H9 (cell line): ENCODE measurements around the gene JARID2. TPM values are rescaled to one million over a fixed set of nuclear protein-coding genes. Genes with fewer than 3 reads are reported as not detected.
A peak's percentile ranks its signal among the peaks of the same experiment; 100 is the strongest.

Source experiments
- DNase-seq: peaks from one replicate; pipeline ENCODE4 v3.0.0-alpha.2; 2017
- H2AFZ ChIP-seq: one replicate; pipeline ENCODE4 v1.6.1; 2013; ENCODE audit warnings: mild to moderate bottlenecking, low read length, control low read depth, moderate library complexity
- H2AK5ac ChIP-seq: 2 replicates; pipeline ENCODE4 v1.6.1; 2013; ENCODE audit warnings: low read length, control low read depth, mixed read lengths; ENCODE audit not compliant: insufficient read length
- H2BK120ac ChIP-seq: one replicate; pipeline ENCODE4 v1.6.1; 2013; ENCODE audit warnings: low read depth, mild to moderate bottlenecking, low read length, control low read depth, inconsistent platforms; ENCODE audit not compliant: poor library complexity, severe bottlenecking
- H2BK12ac ChIP-seq: 2 replicates; pipeline ENCODE4 v1.6.1; 2013; ENCODE audit warnings: low read length, control low read depth, mixed read lengths, low read depth; ENCODE audit not compliant: insufficient read length
- H2BK15ac ChIP-seq: 2 replicates; pipeline ENCODE4 v1.6.1; 2013; ENCODE audit warnings: low read depth, low read length, control low read depth
- H2BK20ac ChIP-seq: one replicate; pipeline ENCODE4 v1.6.1; 2013; ENCODE audit warnings: low read depth, mild to moderate bottlenecking, low read length, control low read depth, inconsistent platforms; ENCODE audit not compliant: poor library complexity, severe bottlenecking
- H2BK5ac ChIP-seq: 2 replicates; pipeline ENCODE4 v1.6.1; 2013; ENCODE audit warnings: low read length, control low read depth, mixed read lengths; ENCODE audit not compliant: insufficient read length
- H3K14ac ChIP-seq: 2 replicates; pipeline ENCODE4 v1.6.1; 2013; ENCODE audit warnings: low read length, control low read depth; ENCODE audit not compliant: insufficient read depth
- H3K18ac ChIP-seq: 2 replicates; pipeline ENCODE4 v1.6.1; 2013; ENCODE audit warnings: low read depth, mild to moderate bottlenecking, mixed read lengths, low read length, control low read depth; ENCODE audit not compliant: insufficient read length
- H3K23ac ChIP-seq: 2 replicates; pipeline ENCODE4 v1.6.1; 2013; ENCODE audit warnings: low read length, control low read depth, mixed read lengths, low read depth; ENCODE audit not compliant: insufficient read length
- H3K23me2 ChIP-seq: 2 replicates; pipeline ENCODE4 v1.6.1; 2013; ENCODE audit warnings: low read depth, mild to moderate bottlenecking, mixed read lengths, low read length, control low read depth; ENCODE audit not compliant: insufficient read length, poor library complexity, severe bottlenecking
- H3K27ac ChIP-seq: 2 replicates; pipeline ENCODE4 v1.5.1; 2013; ENCODE audit warnings: low read length, control low read depth, mixed read lengths, low read depth; ENCODE audit not compliant: insufficient read length
- H3K27me3 ChIP-seq: 2 replicates; pipeline ENCODE4 v1.6.1; 2013; ENCODE audit warnings: low read length, control low read depth, inconsistent platforms; ENCODE audit not compliant: insufficient read depth
- H3K4ac ChIP-seq: 2 replicates; pipeline ENCODE4 v1.6.1; 2013; ENCODE audit warnings: low read depth, mild to moderate bottlenecking, control low read depth, inconsistent platforms, low read length, moderate library complexity
- H3K4me1 ChIP-seq: 2 replicates; pipeline ENCODE4 v1.6.1; 2013; ENCODE audit warnings: low read length, control low read depth, inconsistent platforms; ENCODE audit not compliant: insufficient read depth
- H3K4me2 ChIP-seq: 2 replicates; pipeline ENCODE4 v1.6.1; 2013; ENCODE audit warnings: low read length, control low read depth, mixed read lengths; ENCODE audit not compliant: insufficient read length, insufficient read depth
- H3K56ac ChIP-seq: 2 replicates; pipeline ENCODE4 v1.6.1; 2013; ENCODE audit warnings: low read depth, mild to moderate bottlenecking, mixed read lengths, low read length, control low read depth; ENCODE audit not compliant: insufficient read length
- H3K79me1 ChIP-seq: 2 replicates; pipeline ENCODE4 v1.6.1; 2013; ENCODE audit warnings: low read depth, mild to moderate bottlenecking, moderate library complexity, low read length, control low read depth, inconsistent platforms; ENCODE audit not compliant: insufficient read depth, poor library complexity, severe bottlenecking
- H3K79me2 ChIP-seq: 2 replicates; pipeline ENCODE4 v1.6.1; 2013; ENCODE audit warnings: low read length, control low read depth, inconsistent platforms; ENCODE audit not compliant: insufficient read depth
- H3K9ac ChIP-seq: 2 replicates; pipeline ENCODE4 v1.6.1; 2013; ENCODE audit warnings: low read length, control low read depth, mixed read lengths; ENCODE audit not compliant: insufficient read length; ENCODE audit errors: extremely low read depth
- H3K9me3 ChIP-seq: one replicate; pipeline ENCODE4 v1.6.1; 2013; ENCODE audit warnings: low read depth, low read length, inconsistent platforms; ENCODE audit not compliant: control insufficient read depth
- H3T11ph ChIP-seq: one replicate; pipeline ENCODE4 v1.6.1; 2013; ENCODE audit warnings: mild to moderate bottlenecking, low read length, control low read depth, inconsistent platforms
- H4K20me1 ChIP-seq: one replicate; pipeline ENCODE4 v1.6.1; 2013; ENCODE audit not compliant: control insufficient read depth, insufficient read length, insufficient read depth
- H4K5ac ChIP-seq: 2 replicates; pipeline ENCODE4 v1.6.1; 2013; ENCODE audit warnings: low read depth, mild to moderate bottlenecking, mixed read lengths, low read length, control low read depth; ENCODE audit not compliant: insufficient read length
- H4K8ac ChIP-seq: replicated peaks from 2 replicates; pipeline ENCODE4 v1.6.1; 2013; ENCODE audit warnings: low read length, control low read depth, mixed read lengths, low read depth; ENCODE audit not compliant: insufficient read length
- H4K91ac ChIP-seq: 2 replicates; pipeline ENCODE4 v1.6.1; 2013; ENCODE audit warnings: low read depth, mild to moderate bottlenecking, moderate library complexity, mixed read lengths, low read length, control low read depth; ENCODE audit not compliant: insufficient read length
- H3K27ac Mint-ChIP-seq, 3 experiments: 2 replicates in 2 of 3; 3 replicates in 1 of 3; pipeline ENCODE4 v1.8.0; 2020 to 2021; ENCODE audit warnings: mixed read lengths in 3 of 3, mild to moderate bottlenecking in 1 of 3, moderate library complexity in 1 of 3
- H3K27me3 Mint-ChIP-seq: 2 replicates; pipeline ENCODE4 v1.8.0; 2021; ENCODE audit warnings: low read depth, mild to moderate bottlenecking, moderate library complexity, mixed read lengths
- H3K36me3 Mint-ChIP-seq, 3 experiments: 2 replicates in 2 of 3; 3 replicates in 1 of 3; pipeline ENCODE4 v1.8.0; 2020 to 2021; ENCODE audit warnings: low read depth in 3 of 3, mixed read lengths in 3 of 3; ENCODE audit not compliant: insufficient read depth in 1 of 3
- H3K4me1 Mint-ChIP-seq, 2 experiments: 2 replicates each; pipeline ENCODE4 v1.8.0; 2020; ENCODE audit warnings: mixed read lengths in 2 of 2
- H3K4me3 Mint-ChIP-seq, 2 experiments: 2 replicates in 1 of 2; 3 replicates in 1 of 2; pipeline ENCODE4 v1.8.0; 2020 to 2021; ENCODE audit warnings: mild to moderate bottlenecking in 2 of 2, mixed read lengths in 2 of 2, moderate library complexity in 1 of 2
- H3K9me3 Mint-ChIP-seq, 2 experiments: 2 replicates in 1 of 2; 3 replicates in 1 of 2; pipeline ENCODE4 v1.8.0; 2020; ENCODE audit warnings: mild to moderate bottlenecking in 2 of 2, mixed read lengths in 2 of 2, moderate library complexity in 1 of 2
- CTCF ChIP-seq: fragments of 200-600 bp; sonication (generic); conservative IDR thresholded peaks from 3 replicates; pipeline ENCODE4 v1.8.0; 2021; ENCODE audit warnings: antibody characterized with exemption, mild to moderate bottlenecking
- WGBS: extraction: QIAGEN DNeasy Blood & Tissue Kit; methylation state at CpG from one replicate; pipeline ENCODE4 v1.1.7; 2013; ENCODE audit warnings: missing lambda C conversion rate, low lambda C conversion rate, mixed read lengths; ENCODE audit not compliant: insufficient read length; ENCODE audit errors: extremely low coverage; 5-methylcytosine and 5-hydroxymethylcytosine counted together
- total RNA-seq: library from RNA; stranded (reverse); gene quantifications from 2 replicates; pipeline ENCODE4 v1.2.1, GENCODE V29; 2021

The JARID2 gene
- total RNA-seq, 1 experiment from 2014 or later: 174 TPM

- TF ChIP-seq CTCF: no peak
- Histone ChIP-seq H3K4me2 (no peak overlapping the region), H4K8ac (no peak overlapping the region), H3T11ph (no peak overlapping the region), H2BK12ac (no peak overlapping the region), H3K23ac (no peak overlapping the region), H4K91ac (no peak overlapping the region), H3K18ac (no peak overlapping the region), H3K9me3 (no peaks in the 10 kb centered on the region), H3K9ac (no peak overlapping the region), H3K4me1 (peaks cover 37% of the 10 kb centered on the region), H4K20me1 (peaks cover 3% of the 10 kb centered on the region), H3K23me2 (no peaks in the 10 kb centered on the region), H3K79me1 (peaks cover 2% of the 10 kb centered on the region), H3K56ac (no peak overlapping the region), H3K27me3 (no peaks in the 10 kb centered on the region), H2AFZ (no peak overlapping the region), H2BK120ac (no peak overlapping the region), H3K14ac (no peak overlapping the region), H2AK5ac (no peak overlapping the region), H3K27ac (no peak overlapping the region), H2BK20ac (no peak overlapping the region), H3K4ac (no peak overlapping the region), H3K79me2 (peaks cover 98% of the 10 kb centered on the region), H4K5ac (no peak overlapping the region), H2BK15ac (no peak overlapping the region), H2BK5ac (no peak overlapping the region)
- H3K27me3 Mint-ChIP-seq: no peaks in the 10 kb centered on the region; the same call in 1 of the 2 replicates
- no peaks in the 10 kb centered on the region for H3K9me3 Mint-ChIP-seq
- DNase-seq: no peak
- no peaks in the 10 kb centered on the region for H3K36me3 Mint-ChIP-seq
- H3K27ac Mint-ChIP-seq: peak overlapping the region in 1 of 3 experiments; percentile 89; a peak in 3 of 7 replicates
- no peak overlapping the region for H3K4me3 Mint-ChIP-seq
- no CpG with 5 or more reads among the region's 1 CpG for WGBS
- peaks cover 86 to 88% of the 10 kb centered on the region in 2 experiments for H3K4me1 Mint-ChIP-seq
Measured at GRCh38 chr6:15401120-15401519, 155.3 kb downstream of the JARID2 start.
